GM06990 (cell line): ENCODE results near the gene DMAC2L.

Experiments
- DNase-seq: peaks from one replicate; pipeline ENCODE4 v3.0.0-alpha.2; 2011; ENCODE audit not compliant: insufficient read length; ENCODE audit errors: extremely low read depth
- H3K27me3 ChIP-seq: replicated peaks from 2 replicates; pipeline ENCODE4 v1.6.0; 2011; ENCODE audit warnings: low read length; ENCODE audit not compliant: control insufficient read depth, insufficient read depth
- H3K36me3 ChIP-seq: 2 replicates; pipeline ENCODE4 v1.5.1; 2011; ENCODE audit warnings: low read length; ENCODE audit not compliant: control insufficient read depth, insufficient read depth
- H3K4me3 ChIP-seq: replicated peaks from 2 replicates; pipeline ENCODE4 v1.5.1; 2011; ENCODE audit warnings: low read depth, mild to moderate bottlenecking, control low read depth, low read length
- CTCF ChIP-seq: IDR thresholded peaks from 2 replicates; pipeline ENCODE4 v1.5.1; 2011; ENCODE audit warnings: low read length, control low read depth, mild to moderate bottlenecking, inconsistent platforms; ENCODE audit not compliant: insufficient read depth, poor library complexity, severe bottlenecking

The DMAC2L gene

DNA sequence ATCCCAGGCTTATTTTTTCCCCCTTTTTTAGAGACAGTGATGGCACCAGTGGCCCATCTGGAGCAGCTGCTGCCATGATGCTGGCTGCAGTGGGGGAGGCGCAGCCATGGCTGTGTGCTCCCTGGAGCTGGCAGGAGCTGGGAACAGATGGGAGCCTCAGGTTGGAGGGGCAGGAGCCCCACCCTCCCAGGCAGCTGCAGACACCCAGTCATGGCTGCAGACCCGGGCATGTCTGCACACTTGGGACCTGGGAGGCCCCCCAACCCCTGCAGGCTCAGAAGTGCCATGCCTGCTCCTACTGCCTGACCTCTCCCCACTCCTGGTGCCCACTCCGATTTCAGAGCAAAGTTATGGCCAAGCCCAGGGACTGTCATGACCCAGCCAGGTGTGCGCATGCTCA, 59.4 kb downstream of the DMAC2L start:
- no peak for TF ChIP-seq CTCF
- Histone ChIP-seq H3K36me3 (no peaks in the 10 kb centered on the region), H3K27me3 (no peaks in the 10 kb centered on the region), H3K4me3 (no peak overlapping the region)
- DNase-seq = no peak

DNA sequence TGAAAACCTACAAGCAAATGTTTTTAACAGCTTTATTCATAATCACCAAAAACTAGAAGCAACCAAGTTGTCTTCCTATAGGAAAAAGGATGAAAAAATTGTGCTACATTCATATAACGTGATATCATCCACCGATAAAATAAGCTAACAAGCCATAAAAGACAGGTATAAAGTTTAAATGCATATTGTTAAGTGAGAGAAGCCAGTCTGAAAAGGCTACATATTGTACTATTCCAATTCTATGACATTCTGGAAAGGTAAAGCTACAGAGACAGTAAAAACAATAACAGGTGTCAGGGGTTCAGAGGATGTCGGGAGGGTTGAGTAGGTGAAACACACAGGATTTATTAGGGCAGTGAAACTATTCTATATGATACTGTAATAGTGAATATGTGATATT, 61.8 kb downstream of the DMAC2L start:
- TF ChIP-seq CTCF = no peak

DNA sequence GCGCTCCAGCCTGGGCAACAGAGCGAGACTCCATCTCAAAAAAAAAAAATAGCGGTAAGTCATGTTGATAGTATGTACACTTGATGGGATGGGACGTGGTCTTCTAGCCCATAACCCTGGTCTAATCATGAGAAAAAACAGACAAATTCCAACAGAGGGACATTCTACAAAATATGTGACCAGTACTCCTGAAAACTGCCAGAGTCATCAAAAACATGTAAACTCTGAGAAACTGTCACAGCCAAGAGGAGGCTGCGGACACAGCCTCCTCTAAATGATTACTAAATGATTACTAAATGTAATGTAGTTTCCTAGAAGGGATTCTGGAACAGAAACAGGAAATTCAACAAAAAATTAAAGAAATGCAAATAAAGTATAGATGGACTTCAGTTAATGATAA, 63.6 kb downstream of the DMAC2L start:
- no peaks in the 10 kb centered on the region for H3K27me3 ChIP-seq
- no peaks in the 10 kb centered on the region for H3K36me3 ChIP-seq
- no peak for TF ChIP-seq CTCF
- no peak for DNase-seq
- no peak overlapping the region for H3K4me3 ChIP-seq

More for the DNA sequence above, 61.8 kb downstream of the DMAC2L start:
- Histone ChIP-seq H3K27me3 (no peaks in the 10 kb centered on the region), H3K4me3 (no peak overlapping the region), H3K36me3 (no peaks in the 10 kb centered on the region)
- DNase-seq = no peak
